Measurements from ENCODE around the gene ZNF598.
"Not testable (repeated sequence)": the region's sequence is repeated elsewhere in the genome, so short reads cannot be mapped to it uniquely, and the experiment has no call there.

Gene ZNF598

DNA sequence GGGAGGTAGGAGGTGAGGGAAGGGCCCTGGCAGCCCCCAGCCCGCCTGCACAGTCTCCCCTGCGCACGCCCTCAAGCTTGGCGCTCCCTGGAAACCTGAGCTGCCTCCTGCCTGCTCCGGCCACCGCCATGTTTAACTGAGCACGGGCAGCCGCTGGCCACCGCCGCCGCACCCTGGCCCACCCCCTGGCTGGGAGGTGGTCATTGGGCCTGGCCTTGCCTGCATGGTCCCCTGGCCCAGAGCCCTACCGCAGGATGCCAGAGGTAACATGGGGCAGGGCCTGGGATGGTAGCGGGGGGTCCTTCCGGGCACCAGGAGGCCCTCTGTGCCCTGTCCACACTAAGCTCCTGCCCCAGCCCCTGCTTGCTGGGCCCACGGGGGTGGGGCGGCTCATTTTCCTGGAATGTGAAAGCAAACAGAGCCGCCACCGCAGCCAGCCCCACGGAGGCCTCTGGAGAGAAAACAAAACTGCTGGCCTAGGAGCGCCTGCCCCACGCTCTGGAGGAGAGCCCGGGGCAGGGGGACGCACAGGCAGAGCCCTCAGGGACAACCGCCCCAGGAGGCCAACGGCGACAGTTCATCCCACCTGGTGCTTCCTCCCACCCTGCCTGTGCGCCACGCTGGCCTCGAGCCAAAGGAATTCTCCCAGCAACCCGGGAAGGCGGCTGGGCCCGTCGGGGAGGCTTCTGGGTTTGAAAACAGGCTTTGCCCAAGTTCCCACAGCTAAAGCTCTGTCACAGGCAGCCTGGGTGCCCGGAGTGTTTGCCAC is 26.0 kb upstream of the ZNF598 start:
- no peak overlapping the region for H3K27ac Mint-ChIP-seq
- H3K4me3 Mint-ChIP-seq, result no peak overlapping the region
- no peaks in the 10 kb centered on the region for H3K36me3 Mint-ChIP-seq (ENCODE audit: low read depth)
- H3K9me3 Mint-ChIP-seq, result no peaks in the 10 kb centered on the region
- ATAC-seq, result no peak
- no peaks in the 10 kb centered on the region for H3K4me1 Mint-ChIP-seq
- no peaks in the 10 kb centered on the region for H3K27me3 Mint-ChIP-seq
- DNase-seq, result no peak

DNA sequence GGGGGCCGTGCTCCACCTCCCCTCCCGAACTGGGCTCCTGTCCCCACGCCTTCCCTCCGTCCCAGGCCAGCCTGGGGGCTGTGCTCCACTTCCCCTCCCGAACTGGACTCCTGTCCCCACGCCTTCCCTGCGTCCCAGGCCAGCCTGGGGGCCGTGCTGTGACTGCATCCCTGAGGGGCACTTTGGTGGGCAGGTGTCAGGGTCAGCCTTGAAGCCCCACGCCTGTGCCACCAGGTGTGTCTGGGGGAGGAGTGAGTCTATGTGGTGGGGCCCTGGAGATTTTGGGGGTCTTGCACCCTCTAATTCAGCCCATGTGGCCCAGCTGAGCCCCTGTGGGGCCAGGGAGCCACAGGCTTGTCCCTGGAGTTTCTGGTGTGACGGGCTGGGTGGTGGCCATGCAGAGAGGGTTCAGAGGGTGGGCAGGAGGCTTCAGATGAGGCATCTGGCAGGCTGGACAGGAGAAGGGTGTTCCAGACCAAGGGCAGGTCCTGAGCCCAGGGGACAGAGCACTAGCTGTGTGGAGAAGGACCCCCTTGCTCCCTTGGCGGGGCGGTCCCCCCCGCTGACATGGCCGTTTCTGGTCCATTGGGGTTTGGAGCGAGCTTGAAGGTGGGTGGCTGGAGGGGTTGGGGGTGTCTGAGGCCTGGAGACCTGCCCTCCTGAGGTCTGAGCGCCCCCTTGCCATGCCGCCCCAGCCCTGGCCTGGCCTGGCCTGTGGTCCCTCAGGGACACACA is 25.2 kb upstream of the ZNF598 start:
- no peaks in the 10 kb centered on the region for H3K36me3 Mint-ChIP-seq (ENCODE audit: low read depth)
- H3K4me3 Mint-ChIP-seq, result no peak overlapping the region
- H3K4me1 Mint-ChIP-seq, result no peaks in the 10 kb centered on the region
- no peak for DNase-seq
- no peaks in the 10 kb centered on the region for H3K9me3 Mint-ChIP-seq
- H3K27ac Mint-ChIP-seq, result no peak overlapping the region
- no peaks in the 10 kb centered on the region for H3K27me3 Mint-ChIP-seq
- ATAC-seq, result no peak

DNA sequence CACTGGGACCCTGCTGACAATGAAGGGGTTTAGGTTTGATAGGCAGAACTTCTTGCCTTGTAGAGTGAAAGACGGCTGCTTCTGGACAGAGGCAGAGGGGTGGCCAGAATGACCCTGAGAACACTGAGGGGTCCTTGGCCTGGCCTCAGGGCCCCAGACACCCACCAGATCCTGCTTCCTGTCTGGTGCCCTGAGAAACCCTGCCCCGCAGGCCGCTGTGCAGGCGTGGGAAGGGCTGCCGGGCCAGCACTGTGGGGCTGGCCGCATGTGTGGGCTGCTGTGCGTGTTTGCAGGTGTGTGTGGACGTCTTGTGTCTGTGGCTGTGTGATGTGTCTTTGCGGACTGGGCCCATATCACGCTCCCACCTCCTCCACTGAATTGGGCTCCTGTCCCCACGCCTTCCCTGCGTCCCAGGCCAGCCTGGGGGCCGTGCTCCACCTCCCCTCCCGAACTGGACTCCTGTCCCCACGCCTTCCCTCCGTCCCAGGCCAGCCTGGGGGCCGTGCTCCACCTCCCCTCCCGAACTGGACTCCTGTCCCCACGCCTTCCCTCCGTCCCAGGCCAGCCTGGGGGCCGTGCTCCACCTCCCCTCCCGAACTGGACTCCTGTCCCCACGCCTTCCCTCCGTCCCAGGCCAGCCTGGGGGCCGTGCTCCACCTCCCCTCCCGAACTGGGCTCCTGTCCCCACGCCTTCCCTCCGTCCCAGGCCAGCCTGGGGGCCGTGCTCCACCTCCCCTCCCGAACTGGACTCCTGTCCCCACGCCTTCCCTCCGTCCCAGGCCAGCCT is 24.5 kb upstream of the ZNF598 start:
- H3K4me1 Mint-ChIP-seq; H3K4me3 Mint-ChIP-seq; H3K36me3 Mint-ChIP-seq (ENCODE audit: low read depth); H3K27me3 Mint-ChIP-seq; H3K27ac Mint-ChIP-seq; DNase-seq; ATAC-seq; H3K9me3 Mint-ChIP-seq: not testable (repeated sequence)

DNA sequence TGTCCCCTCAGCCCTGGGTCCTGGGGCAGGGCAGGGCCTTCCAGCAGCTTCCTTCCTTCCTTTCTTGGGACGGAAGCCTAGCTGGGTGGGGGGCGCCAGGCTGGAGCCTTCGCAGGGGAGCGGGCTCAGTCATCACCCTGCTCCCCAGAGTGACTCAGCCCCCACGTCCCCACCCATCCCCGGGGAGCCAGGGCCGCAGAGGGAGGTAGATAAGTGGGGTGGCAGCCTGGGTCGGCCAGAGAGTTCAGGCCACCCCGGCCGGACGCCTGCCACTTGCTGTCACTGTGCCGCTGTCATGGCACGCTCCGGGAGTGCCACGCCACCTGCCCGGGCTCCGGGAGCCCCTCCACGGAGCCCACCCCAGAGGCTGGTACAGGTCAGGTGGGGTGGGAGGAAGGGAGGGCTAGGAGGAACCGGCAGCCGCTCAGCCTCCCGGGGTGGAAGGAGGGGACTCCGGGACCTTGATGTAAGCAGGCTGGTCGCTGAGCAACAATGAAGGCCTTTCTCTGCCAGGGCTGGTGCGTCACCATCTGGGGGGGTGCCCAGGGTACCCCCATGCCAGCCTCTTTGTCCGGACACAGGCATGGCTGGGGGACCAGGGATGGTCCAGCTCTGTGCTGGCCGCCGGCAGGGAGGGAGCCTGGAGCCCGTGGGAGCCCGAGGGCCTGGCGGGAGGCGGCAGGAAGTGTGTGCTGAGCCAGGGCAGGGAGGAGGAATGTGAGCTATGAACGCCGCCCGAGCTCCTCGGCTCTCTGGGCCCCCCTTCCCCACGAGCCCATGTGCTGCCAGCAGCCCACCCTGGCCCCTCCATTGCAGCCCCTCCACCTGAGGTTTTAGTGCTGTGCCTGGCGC is 23.7 kb upstream of the ZNF598 start:
- DNase-seq (no peak), ATAC-seq (no peak)
- no peaks in the 10 kb centered on the region for H3K36me3 Mint-ChIP-seq (ENCODE audit: low read depth)
- no peaks in the 10 kb centered on the region for H3K9me3 Mint-ChIP-seq
- H3K27ac Mint-ChIP-seq, result no peak overlapping the region
- H3K4me1 Mint-ChIP-seq, result no peaks in the 10 kb centered on the region
- no peak overlapping the region for H3K4me3 Mint-ChIP-seq
- H3K27me3 Mint-ChIP-seq, result no peaks in the 10 kb centered on the region

DNA sequence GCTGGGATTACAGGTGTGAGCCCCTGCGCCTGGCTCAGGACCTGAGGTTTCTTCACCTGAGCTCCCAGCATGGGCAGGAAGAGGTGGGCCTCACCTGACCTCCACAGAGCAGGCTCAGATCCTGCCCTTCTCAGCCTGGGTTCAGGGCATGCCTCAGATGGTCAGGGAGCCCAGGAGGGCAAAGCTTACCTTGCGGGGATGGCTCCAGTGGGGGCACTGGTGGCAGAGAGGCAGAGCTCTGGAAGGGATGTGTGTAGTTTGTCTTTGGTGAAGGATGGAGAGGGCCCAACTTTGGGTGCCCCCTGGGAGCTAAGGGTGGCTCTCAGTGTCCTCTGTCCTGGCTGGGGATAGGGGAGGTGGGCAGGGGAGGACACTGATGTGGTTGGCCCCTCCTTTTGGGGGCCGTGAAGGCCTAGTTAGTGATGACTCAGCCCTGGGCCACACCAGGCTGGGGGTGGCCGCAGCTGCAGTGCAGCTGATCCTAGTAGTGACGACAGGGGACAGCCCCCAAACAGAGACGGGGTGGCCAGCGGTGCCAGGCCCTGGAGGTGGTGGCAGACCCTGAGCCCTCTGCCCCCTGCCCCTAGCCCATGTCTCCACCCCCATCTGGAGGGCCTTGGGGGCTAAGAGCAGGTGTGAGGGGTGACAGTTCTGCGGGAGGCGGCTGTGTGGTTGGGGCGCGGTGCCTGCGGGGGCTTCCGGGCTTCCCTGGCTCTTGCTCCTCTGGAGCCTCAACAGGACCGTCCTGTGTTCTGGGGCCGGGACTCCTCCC is 22.9 kb upstream of the ZNF598 start:
- no peak for ATAC-seq
- no peak overlapping the region for H3K4me3 Mint-ChIP-seq
- H3K27ac Mint-ChIP-seq, result no peak overlapping the region

DNA sequence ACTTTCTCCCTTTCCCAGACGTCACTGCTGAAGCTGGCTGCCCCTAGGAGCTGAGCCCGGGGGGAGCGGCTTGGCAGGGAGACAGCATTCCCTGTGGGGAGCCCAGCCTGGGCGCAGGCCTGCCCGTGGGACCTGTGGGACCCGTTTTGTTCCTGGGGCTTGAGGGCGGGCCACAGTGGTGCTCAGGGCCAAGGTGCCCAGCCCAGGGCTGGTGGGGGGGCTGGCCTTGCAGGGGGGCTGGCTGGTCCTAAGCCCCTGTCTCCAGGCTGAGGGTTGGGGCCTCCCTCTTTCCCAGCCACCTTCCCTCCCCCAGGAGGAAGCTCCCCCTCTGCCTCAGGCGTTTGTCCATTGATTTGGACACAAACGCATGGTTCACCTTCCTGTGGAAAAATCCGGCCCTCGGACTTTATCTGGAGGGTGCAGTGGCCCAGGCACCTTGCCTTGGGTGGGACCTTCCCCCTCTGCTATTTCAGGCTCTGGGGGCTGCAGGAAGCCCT is 21.5 kb upstream of the ZNF598 start:
- DNase-seq (no peak), ATAC-seq (no peak)
- H3K9me3 Mint-ChIP-seq, result no peaks in the 10 kb centered on the region
- H3K27ac Mint-ChIP-seq, result no peak overlapping the region
- H3K27me3 Mint-ChIP-seq, result peaks cover 4% of the 10 kb centered on the region
- peaks cover 5% of the 10 kb centered on the region for H3K4me1 Mint-ChIP-seq
- H3K4me3 Mint-ChIP-seq, result no peak overlapping the region
- no peaks in the 10 kb centered on the region for H3K36me3 Mint-ChIP-seq (ENCODE audit: low read depth)

More for the DNA sequence above, 22.9 kb upstream of the ZNF598 start:
- Mint-ChIP-seq H3K9me3 (no peaks in the 10 kb centered on the region), H3K27me3 (peaks cover 2% of the 10 kb centered on the region), H3K4me1 (peaks cover 3% of the 10 kb centered on the region), H3K36me3 (ENCODE audit: low read depth) (no peaks in the 10 kb centered on the region)
- DNase-seq, result no peak

DNA sequence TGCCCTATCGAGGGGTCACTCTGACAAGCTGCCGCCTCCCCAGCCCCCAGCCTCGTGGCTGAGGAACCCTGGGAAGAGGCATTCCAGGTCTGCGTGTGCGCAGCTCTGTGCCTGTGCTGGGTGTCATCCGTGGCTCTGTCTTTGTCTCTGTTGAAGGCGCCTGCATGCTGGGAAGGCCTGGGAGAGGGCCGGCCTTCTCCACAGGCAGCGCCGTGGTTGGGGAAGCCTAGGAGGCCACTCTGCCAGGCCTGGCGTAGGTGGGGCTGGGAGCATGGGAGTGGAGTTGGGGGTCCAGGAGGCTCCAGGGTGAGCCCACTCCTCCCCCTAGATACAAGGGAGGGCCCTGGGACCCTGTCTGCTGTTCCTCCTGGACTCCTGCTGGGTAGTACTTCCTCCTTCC is 20.4 kb upstream of the ZNF598 start:
- DNase-seq (no peak), ATAC-seq (no peak)
- no peaks in the 10 kb centered on the region for H3K9me3 Mint-ChIP-seq
- H3K4me3 Mint-ChIP-seq, result no peak overlapping the region
- H3K4me1 Mint-ChIP-seq, result peaks cover 7% of the 10 kb centered on the region
- peaks cover 9% of the 10 kb centered on the region for H3K27me3 Mint-ChIP-seq
- no peaks in the 10 kb centered on the region for H3K36me3 Mint-ChIP-seq (ENCODE audit: low read depth)
- no peak overlapping the region for H3K27ac Mint-ChIP-seq

DNA sequence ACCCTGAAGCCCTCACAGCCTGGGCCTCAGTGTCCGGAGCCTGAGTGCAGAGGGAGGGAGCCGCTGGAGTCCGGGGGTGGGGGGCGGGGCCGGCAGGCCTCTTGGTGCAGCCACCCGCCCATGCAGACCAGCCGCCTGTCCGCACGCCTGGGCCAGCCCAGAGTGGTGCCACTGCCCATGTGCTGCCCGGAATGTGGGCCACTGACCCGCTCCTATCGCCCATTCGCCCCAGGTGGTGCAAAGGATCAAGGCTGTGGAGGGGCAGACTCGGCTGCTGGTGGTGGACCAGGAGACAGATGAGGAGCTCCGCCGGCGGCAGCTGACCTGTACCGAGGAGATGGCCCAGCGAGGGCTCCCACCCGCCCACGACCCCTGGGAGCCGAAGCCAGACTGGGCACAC is 19.7 kb upstream of the ZNF598 start:
- Mint-ChIP-seq H3K4me1 (peaks cover 7% of the 10 kb centered on the region), H3K27ac (no peak overlapping the region), H3K9me3 (no peaks in the 10 kb centered on the region), H3K36me3 (ENCODE audit: low read depth) (no peaks in the 10 kb centered on the region), H3K4me3 (no peak overlapping the region), H3K27me3 (peaks cover 9% of the 10 kb centered on the region)
- DNase-seq (no peak), ATAC-seq (no peak)

DNA sequence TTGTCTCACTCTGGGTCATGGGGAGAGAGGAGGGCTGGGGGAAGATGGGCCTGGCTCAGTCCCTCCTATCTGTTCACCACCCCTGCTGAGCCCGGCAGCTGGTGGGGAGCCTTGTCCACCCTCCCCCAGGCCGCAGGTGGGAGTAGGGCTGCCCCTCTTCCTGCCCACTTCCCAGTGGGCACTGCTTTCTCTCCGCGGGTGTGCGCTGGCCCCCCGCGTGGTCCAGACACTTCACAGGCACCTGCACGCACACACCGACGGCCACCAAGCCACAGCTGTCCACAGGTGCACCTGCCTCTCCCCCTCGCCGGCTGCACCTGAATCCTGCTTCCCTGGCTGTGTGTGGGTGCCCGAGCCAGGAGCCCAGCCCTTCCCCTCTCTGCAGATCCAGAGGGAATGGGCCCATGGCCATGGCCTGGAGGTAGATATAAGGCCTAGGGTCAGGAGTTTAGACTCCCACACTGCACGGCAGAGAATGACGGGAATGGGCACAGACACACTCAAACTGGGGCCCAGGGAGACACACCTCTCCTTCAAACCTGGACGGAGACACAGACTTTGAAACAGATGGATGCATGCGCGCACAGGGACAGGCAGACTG is 19.1 kb upstream of the ZNF598 start:
- ATAC-seq, result no peak
- Mint-ChIP-seq H3K4me1 (peaks cover 11% of the 10 kb centered on the region), H3K9me3 (no peaks in the 10 kb centered on the region), H3K27ac (no peak overlapping the region), H3K4me3 (no peak overlapping the region), H3K27me3 (peaks cover 9% of the 10 kb centered on the region), H3K36me3 (ENCODE audit: low read depth) (no peaks in the 10 kb centered on the region)
- no peak for DNase-seq

DNA sequence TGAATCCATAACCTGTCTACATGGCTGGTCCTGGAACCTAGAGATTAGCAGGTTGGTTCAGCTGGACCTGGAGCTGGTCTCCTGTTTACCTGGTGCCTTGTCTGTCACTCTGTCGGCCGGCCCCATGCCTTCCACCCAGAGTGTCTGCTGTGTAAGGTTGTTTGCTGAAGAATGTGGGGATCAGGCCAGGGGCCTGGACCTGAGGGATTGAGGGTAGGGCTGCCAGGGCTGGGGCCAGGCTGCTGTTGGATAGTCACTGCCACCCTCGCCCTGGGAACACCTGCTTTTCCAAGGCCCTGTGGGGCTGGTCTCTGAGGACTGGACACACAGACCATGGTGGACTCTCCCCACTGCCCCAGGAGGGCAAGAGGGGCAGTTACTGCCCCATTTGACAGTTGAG is 18.5 kb upstream of the ZNF598 start:
- H3K4me1 Mint-ChIP-seq, result peaks cover 13% of the 10 kb centered on the region
- no peak overlapping the region for H3K4me3 Mint-ChIP-seq
- no peak overlapping the region for H3K27ac Mint-ChIP-seq
- no peaks in the 10 kb centered on the region for H3K9me3 Mint-ChIP-seq
- H3K27me3 Mint-ChIP-seq, result peaks cover 9% of the 10 kb centered on the region
- DNase-seq (no peak), ATAC-seq (no peak)
- no peaks in the 10 kb centered on the region for H3K36me3 Mint-ChIP-seq (ENCODE audit: low read depth)

DNA sequence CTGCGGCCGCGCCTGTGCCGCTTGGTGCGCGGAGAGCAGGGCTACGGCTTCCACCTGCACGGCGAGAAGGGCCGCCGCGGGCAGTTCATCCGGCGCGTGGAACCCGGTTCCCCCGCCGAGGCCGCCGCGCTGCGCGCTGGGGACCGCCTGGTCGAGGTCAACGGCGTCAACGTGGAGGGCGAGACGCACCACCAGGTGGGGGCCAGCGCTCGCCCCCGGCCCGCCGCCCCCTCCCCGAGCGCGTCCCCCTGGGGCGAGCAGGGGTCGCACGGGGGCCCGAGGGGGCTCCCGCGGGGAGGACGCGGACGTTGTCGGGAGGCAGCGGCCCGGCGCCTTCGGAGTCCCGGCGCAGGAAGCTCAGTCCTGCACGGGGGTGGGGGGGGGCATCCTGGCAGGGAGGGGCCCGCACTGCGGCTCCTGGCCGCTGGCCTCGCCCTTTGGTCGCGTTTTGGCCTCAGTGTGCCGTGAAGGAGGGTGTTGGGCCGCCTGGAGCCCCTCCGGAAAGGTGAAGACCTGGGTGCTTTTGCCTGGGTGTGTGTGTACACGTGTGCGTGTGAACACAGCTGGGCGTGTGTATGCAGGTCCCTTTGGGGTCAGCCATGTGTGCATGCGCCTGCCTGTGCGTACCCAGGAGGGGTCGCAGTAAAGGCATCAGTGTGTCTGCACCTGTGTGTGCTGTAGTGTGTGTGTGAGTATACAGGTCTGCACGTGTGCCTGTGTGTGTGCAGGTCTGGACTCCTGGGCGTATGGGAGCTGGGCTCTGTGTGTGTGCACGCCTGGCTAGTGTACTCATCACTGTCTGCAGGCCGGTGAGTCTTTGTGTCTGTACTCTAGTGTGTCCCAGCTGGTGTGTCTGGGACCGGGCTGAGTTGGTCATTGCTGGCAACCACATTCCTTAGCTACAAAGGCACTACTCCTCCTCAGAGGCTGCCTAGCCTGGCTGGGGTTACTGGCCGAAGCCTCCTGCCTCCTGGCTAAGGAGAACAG is 17.7 kb upstream of the ZNF598 start:
- peaks cover 18% of the 10 kb centered on the region for H3K4me1 Mint-ChIP-seq
- H3K27me3 Mint-ChIP-seq, result peaks cover 14% of the 10 kb centered on the region
- peak overlapping the region; percentile 65 for H3K4me3 Mint-ChIP-seq
- H3K27ac Mint-ChIP-seq, result no peak overlapping the region
- DNase-seq, result no peak
- ATAC-seq, result no peak
- no peaks in the 10 kb centered on the region for H3K36me3 Mint-ChIP-seq (ENCODE audit: low read depth)
- H3K9me3 Mint-ChIP-seq, result no peaks in the 10 kb centered on the region

DNA sequence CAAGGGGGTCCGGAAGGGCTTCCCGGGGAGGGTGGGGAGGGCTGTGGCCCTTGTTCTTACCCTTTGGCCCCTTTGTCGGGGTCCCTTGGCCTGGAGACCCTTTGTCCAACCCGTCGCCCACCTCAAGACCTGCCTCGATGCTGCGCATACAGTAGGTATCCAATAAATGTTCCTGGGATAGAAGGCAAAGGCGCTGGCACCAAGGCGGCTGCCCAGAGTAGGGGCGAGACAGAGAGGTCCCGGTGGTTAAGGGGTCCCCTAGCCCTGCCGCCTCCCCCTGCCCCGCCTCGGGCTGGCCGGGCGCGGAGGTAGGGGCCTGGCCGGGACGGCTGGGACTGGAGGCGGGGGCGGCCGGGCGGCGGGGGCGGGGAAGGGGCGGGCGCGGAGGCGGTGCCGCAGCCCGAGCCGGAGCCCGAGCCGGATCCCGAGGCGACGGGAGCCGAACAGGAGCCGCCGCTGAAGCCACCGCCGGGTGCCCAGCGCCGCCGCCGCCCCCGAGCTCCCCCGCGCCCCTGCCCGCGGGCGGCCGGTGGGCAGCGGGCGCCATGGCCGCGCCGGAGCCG is 16.9 kb upstream of the ZNF598 start, which contains the start of gene NHERF2:
NHERF2 (plus strand) TSS at position 442 of the 563 bp plus-strand sequence; CDS start at position 546, 104 bp downstream.
- Mint-ChIP-seq H3K4me3 (peak within 1 kb of the TSS; percentile 65), H3K36me3 (ENCODE audit: low read depth) (no peaks in the 10 kb centered on the region), H3K9me3 (no peaks in the 10 kb centered on the region), H3K27ac (no peak within 1 kb of the TSS), H3K4me1 (peaks cover 19% of the 10 kb centered on the region), H3K27me3 (peaks cover 21% of the 10 kb centered on the region)
- ATAC-seq (no peak), DNase-seq (no peak)

All from activated naive CD8-positive, alpha-beta T cell treated with anti-CD3 and anti-CD28 coated beads, Interleukin-2, amount 50 U/mL, for 24 hours (primary cell).